Hepatocyte (in vitro differentiated cells): ENCODE results near the gene PLIN4.

ENCODE experiments used
- CTCF ChIP-seq: fragments of 200-600 bp; sonication (generic); IDR thresholded peaks from 2 replicates; pipeline ENCODE4 v1.5.1; 2016; ENCODE audit warnings: antibody characterized with exemption, mild to moderate bottlenecking; ENCODE audit not compliant: poor library complexity
- EZH2 ChIP-seq: fragments of 200-600 bp; sonication (generic); IDR thresholded peaks from 2 replicates; pipeline ENCODE4 v1.6.1; 2016; ENCODE audit warnings: antibody characterized with exemption, mild to moderate bottlenecking, borderline replicate concordance
- EZH2phosphoT487 ChIP-seq: fragments of 200-600 bp; sonication (generic); IDR thresholded peaks from one replicate; pipeline ENCODE4 v1.6.1; 2018; ENCODE audit warnings: antibody characterized with exemption, mild to moderate bottlenecking, low read depth, moderate library complexity; ENCODE audit not compliant: unreplicated experiment, severe bottlenecking

- TF ChIP-seq CTCF (no peak), EZH2 (no peak), EZH2phosphoT487 (no peak)
Measured at GRCh38 chr19:4474514-4475022, 43.7 kb downstream of the PLIN4 start.
